Measurements from ENCODE around the gene LMBR1. TPM values are rescaled to one million over a fixed set of nuclear protein-coding genes. Genes with fewer than 3 reads are reported as not detected.

Gene LMBR1
- total and polyA plus RNA-seq, 2 of the 13 experiments (the other 11 are each of a cell fraction or from before 2014, with no cell fraction given): 20.9 to 39.6 TPM

GRCh38 chr7:156764016-156764669 lies 128.8 kb downstream of the LMBR1 start (continued):
- TF ChIP-seq ZBTB26 (CRISPR knock-in tag; IDR thresholded peaks at IDR 0.05; ENCODE audit: borderline replicate concordance) (no peak), SP1 (IDR thresholded peaks at IDR 0.05) (no peak), SP1 (CRISPR knock-in tag; IDR thresholded peaks at IDR 0.05) (no peak), ZNF543 (CRISPR knock-in tag; IDR thresholded peaks at IDR 0.05) (no peak), FUBP1 (CRISPR knock-in tag; IDR thresholded peaks at IDR 0.05; ENCODE audit: borderline replicate concordance) (no peak), TRAFD1 (CRISPR knock-in tag; IDR thresholded peaks at IDR 0.05; ENCODE audit: borderline replicate concordance) (no peak), ZBTB14 (CRISPR knock-in tag; IDR thresholded peaks at IDR 0.05) (no peak), KAT8 (CRISPR knock-in tag; IDR thresholded peaks at IDR 0.05) (no peak), PTBP1 (IDR thresholded peaks at IDR 0.05; ENCODE audit: low read depth, low read length, poor library complexity, severe bottlenecking) (no peak), HIVEP1 (CRISPR knock-in tag; IDR thresholded peaks at IDR 0.05) (no peak)
- TF ChIP-seq, protein P1, sequence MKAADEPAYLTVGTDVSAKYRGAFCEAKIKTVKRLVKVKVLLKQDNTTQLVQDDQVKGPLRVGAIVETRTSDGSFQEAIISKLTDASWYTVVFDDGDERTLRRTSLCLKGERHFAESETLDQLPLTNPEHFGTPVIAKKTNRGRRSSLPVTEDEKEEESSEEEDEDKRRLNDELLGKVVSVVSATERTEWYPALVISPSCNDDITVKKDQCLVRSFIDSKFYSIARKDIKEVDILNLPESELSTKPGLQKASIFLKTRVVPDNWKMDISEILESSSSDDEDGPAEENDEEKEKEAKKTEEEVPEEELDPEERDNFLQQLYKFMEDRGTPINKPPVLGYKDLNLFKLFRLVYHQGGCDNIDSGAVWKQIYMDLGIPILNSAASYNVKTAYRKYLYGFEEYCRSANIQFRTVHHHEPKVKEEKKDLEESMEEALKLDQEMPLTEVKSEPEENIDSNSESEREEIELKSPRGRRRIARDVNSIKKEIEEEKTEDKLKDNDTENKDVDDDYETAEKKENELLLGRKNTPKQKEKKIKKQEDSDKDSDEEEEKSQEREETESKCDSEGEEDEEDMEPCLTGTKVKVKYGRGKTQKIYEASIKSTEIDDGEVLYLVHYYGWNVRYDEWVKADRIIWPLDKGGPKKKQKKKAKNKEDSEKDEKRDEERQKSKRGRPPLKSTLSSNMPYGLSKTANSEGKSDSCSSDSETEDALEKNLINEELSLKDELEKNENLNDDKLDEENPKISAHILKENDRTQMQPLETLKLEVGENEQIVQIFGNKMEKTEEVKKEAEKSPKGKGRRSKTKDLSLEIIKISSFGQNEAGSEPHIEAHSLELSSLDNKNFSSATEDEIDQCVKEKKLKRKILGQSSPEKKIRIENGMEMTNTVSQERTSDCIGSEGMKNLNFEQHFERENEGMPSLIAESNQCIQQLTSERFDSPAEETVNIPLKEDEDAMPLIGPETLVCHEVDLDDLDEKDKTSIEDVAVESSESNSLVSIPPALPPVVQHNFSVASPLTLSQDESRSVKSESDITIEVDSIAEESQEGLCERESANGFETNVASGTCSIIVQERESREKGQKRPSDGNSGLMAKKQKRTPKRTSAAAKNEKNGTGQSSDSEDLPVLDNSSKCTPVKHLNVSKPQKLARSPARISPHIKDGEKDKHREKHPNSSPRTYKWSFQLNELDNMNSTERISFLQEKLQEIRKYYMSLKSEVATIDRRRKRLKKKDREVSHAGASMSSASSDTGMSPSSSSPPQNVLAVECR (CRISPR knock-in tag; IDR thresholded peaks at IDR 0.05; ENCODE audit: borderline replicate concordance): no peak
- TF ChIP-seq, protein P2, sequence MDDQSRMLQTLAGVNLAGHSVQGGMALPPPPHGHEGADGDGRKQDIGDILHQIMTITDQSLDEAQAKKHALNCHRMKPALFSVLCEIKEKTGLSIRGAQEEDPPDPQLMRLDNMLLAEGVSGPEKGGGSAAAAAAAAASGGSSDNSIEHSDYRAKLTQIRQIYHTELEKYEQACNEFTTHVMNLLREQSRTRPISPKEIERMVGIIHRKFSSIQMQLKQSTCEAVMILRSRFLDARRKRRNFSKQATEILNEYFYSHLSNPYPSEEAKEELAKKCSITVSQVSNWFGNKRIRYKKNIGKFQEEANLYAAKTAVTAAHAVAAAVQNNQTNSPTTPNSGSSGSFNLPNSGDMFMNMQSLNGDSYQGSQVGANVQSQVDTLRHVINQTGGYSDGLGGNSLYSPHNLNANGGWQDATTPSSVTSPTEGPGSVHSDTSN (CRISPR knock-in tag; IDR thresholded peaks at IDR 0.05; ENCODE audit: borderline replicate concordance): no peak

Data from HepG2 (cell line).